Measurements from ENCODE around the gene ATP7B. TPM values are rescaled to one million over a fixed set of nuclear protein-coding genes. Genes with fewer than 3 reads are reported as not detected.

ATP7B gene
- total and polyA plus RNA-seq, 2 donors (not counting 1 experiment from before 2014, with no cell fraction given), result 1.7 to 3.3 TPM

GRCh38 chr13:51981355-51981754 is 29.9 kb downstream of the ATP7B start:
- no peaks in the 10 kb centered on the region for H3K9me3 ChIP-seq (ENCODE audit: control insufficient read depth, insufficient read depth, low read depth, low read length)
- DNase-seq (ENCODE audit: low read depth in 2 of 2), result peak in 1 of 2 donors; percentile 36
- no peak overlapping the region for H3K4me2 ChIP-seq (ENCODE audit: extremely low read depth, insufficient read depth, low read length)
- no peak overlapping the region for H2AFZ ChIP-seq (ENCODE audit: low read length)
- no peak overlapping the region for H3K9ac ChIP-seq (ENCODE audit: insufficient read depth, low read length)
- no peaks in the 10 kb centered on the region for H3K4me1 ChIP-seq (ENCODE audit: control insufficient read depth, extremely low read depth, insufficient read depth, low read length)
- TF ChIP-seq, protein P1, sequence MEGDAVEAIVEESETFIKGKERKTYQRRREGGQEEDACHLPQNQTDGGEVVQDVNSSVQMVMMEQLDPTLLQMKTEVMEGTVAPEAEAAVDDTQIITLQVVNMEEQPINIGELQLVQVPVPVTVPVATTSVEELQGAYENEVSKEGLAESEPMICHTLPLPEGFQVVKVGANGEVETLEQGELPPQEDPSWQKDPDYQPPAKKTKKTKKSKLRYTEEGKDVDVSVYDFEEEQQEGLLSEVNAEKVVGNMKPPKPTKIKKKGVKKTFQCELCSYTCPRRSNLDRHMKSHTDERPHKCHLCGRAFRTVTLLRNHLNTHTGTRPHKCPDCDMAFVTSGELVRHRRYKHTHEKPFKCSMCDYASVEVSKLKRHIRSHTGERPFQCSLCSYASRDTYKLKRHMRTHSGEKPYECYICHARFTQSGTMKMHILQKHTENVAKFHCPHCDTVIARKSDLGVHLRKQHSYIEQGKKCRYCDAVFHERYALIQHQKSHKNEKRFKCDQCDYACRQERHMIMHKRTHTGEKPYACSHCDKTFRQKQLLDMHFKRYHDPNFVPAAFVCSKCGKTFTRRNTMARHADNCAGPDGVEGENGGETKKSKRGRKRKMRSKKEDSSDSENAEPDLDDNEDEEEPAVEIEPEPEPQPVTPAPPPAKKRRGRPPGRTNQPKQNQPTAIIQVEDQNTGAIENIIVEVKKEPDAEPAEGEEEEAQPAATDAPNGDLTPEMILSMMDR (conservative IDR thresholded peaks at IDR 0.05 in 1 of 2, IDR thresholded peaks at IDR 0.05 in 1 of 2; ENCODE audit: low read depth in 1 of 2, low read length in 2 of 2), result no peak
- TF ChIP-seq EZH2 (IDR thresholded peaks at IDR 0.05; ENCODE audit: low read length, missing control alignments), result no peak
- H3K27ac ChIP-seq (ENCODE audit: insufficient read depth, low read length), result no peak overlapping the region
- no peaks in the 10 kb centered on the region for H4K20me1 ChIP-seq (ENCODE audit: control insufficient read depth, extremely low read depth, insufficient read depth, low read length)
- no peak overlapping the region for H3K4me3 ChIP-seq (replicated peaks in 1 of 4; ENCODE audit: control extremely low read depth in 1 of 4, insufficient read depth in 1 of 4, low read depth in 3 of 4, low read length in 4 of 4)
- no peaks in the 10 kb centered on the region for H3K79me2 ChIP-seq (ENCODE audit: control insufficient read depth, insufficient read depth, low read length)
- no peaks in the 10 kb centered on the region for H3K27me3 ChIP-seq (ENCODE audit: control insufficient read depth, insufficient read depth, low read length)
- no peaks in the 10 kb centered on the region for H3K36me3 ChIP-seq (ENCODE audit: control insufficient read depth, insufficient read depth, low read length)

DNA sequence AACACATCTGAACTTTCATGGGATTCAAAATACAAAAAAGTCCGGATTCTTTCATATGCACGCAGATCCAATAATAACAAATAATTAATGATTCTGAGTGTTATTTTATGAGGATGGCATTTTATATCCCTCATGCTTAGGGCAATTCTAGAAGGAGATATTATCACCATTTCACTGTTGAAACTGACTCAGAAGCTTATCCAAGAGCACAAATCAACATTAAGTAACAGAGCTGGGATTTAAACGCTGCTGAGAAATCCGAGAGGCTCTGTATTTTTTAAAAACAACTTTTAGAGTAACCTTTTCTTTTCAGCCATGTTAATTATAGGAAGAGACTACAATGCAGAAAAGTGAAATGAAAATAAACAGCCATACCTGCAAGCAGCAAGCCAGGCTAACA is 30.3 kb downstream of the ATP7B start:
- H2AFZ ChIP-seq (ENCODE audit: low read length), result no peak overlapping the region
- H3K9me3 ChIP-seq (ENCODE audit: control insufficient read depth, insufficient read depth, low read depth, low read length), result no peaks in the 10 kb centered on the region
- H3K4me3 ChIP-seq (replicated peaks in 1 of 4; ENCODE audit: control extremely low read depth in 1 of 4, insufficient read depth in 1 of 4, low read depth in 3 of 4, low read length in 4 of 4), result no peak overlapping the region
- no peaks in the 10 kb centered on the region for H3K27me3 ChIP-seq (ENCODE audit: control insufficient read depth, insufficient read depth, low read length)
- H3K27ac ChIP-seq (ENCODE audit: insufficient read depth, low read length), result no peak overlapping the region
- no peak overlapping the region for H3K9ac ChIP-seq (ENCODE audit: insufficient read depth, low read length)
- DNase-seq (ENCODE audit: low read depth in 2 of 2), result no peak
- H4K20me1 ChIP-seq (ENCODE audit: control insufficient read depth, extremely low read depth, insufficient read depth, low read length), result no peaks in the 10 kb centered on the region
- H3K79me2 ChIP-seq (ENCODE audit: control insufficient read depth, insufficient read depth, low read length), result no peaks in the 10 kb centered on the region
- no peaks in the 10 kb centered on the region for H3K36me3 ChIP-seq (ENCODE audit: control insufficient read depth, insufficient read depth, low read length)
- TF ChIP-seq, protein P1 (conservative IDR thresholded peaks at IDR 0.05 in 1 of 2, IDR thresholded peaks at IDR 0.05 in 1 of 2; ENCODE audit: low read depth in 1 of 2, low read length in 2 of 2), result no peak
- no peak for TF ChIP-seq EZH2 (IDR thresholded peaks at IDR 0.05; ENCODE audit: low read length, missing control alignments)
- H3K4me2 ChIP-seq (ENCODE audit: extremely low read depth, insufficient read depth, low read length), result no peak overlapping the region
- no peaks in the 10 kb centered on the region for H3K4me1 ChIP-seq (ENCODE audit: control insufficient read depth, extremely low read depth, insufficient read depth, low read length)

GRCh38 chr13:51978796-51979556 is 32.3 kb downstream of the ATP7B start:
- Histone ChIP-seq H3K27me3 (ENCODE audit: control insufficient read depth, insufficient read depth, low read length) (no peaks in the 10 kb centered on the region), H3K4me2 (ENCODE audit: extremely low read depth, insufficient read depth, low read length) (no peak overlapping the region), H3K9ac (ENCODE audit: insufficient read depth, low read length) (no peak overlapping the region), H4K20me1 (ENCODE audit: control insufficient read depth, extremely low read depth, insufficient read depth, low read length) (no peaks in the 10 kb centered on the region), H3K4me3 (replicated peaks in 1 of 4; ENCODE audit: control extremely low read depth in 1 of 4, insufficient read depth in 1 of 4, low read depth in 3 of 4, low read length in 4 of 4) (no peak overlapping the region), H3K79me2 (ENCODE audit: control insufficient read depth, insufficient read depth, low read length) (no peaks in the 10 kb centered on the region), H3K9me3 (ENCODE audit: control insufficient read depth, insufficient read depth, low read depth, low read length) (no peaks in the 10 kb centered on the region), H3K27ac (ENCODE audit: insufficient read depth, low read length) (no peak overlapping the region), H2AFZ (ENCODE audit: low read length) (no peak overlapping the region), H3K36me3 (ENCODE audit: control insufficient read depth, insufficient read depth, low read length) (no peaks in the 10 kb centered on the region), H3K4me1 (ENCODE audit: control insufficient read depth, extremely low read depth, insufficient read depth, low read length) (no peaks in the 10 kb centered on the region)
- TF ChIP-seq EZH2 (IDR thresholded peaks at IDR 0.05; ENCODE audit: low read length, missing control alignments), result no peak
- TF ChIP-seq, protein P1 (conservative IDR thresholded peaks at IDR 0.05 in 1 of 2, IDR thresholded peaks at IDR 0.05 in 1 of 2; ENCODE audit: low read depth in 1 of 2, low read length in 2 of 2), result no peak
- DNase-seq (ENCODE audit: low read depth in 2 of 2), result peak in 1 of 2 donors; percentile 9
